Measurements from ENCODE around the gene EEF1AKMT3. TPM values are rescaled to one million over a fixed set of nuclear protein-coding genes. Genes with fewer than 3 reads are reported as not detected.

Gene EEF1AKMT3
- total RNA-seq, 1 donor from 2014 or later, result 6.1 TPM

DNA sequence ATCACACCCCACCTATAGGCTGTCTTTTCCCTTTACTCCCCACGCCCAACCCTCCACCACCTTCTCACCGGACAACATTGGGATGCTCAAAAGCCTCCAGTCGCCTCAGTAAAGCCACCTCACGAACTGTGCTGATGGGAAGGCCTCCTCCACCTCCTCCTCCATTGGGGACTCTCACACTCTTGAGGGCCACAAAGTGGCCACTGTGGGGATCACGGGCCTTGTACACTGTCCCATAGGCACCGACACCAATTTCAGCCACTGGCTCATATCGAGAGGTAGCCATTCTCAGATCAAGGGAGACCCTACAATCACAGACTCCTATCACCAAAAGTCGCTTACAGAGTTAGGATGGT, 21.0 kb upstream of the EEF1AKMT3 start:
- H3K4me3 Mint-ChIP-seq, result peak overlapping the region; percentile 96
- H3K27ac Mint-ChIP-seq, result peak overlapping the region; percentile 97
- no peaks in the 10 kb centered on the region for H3K27me3 Mint-ChIP-seq

DNA sequence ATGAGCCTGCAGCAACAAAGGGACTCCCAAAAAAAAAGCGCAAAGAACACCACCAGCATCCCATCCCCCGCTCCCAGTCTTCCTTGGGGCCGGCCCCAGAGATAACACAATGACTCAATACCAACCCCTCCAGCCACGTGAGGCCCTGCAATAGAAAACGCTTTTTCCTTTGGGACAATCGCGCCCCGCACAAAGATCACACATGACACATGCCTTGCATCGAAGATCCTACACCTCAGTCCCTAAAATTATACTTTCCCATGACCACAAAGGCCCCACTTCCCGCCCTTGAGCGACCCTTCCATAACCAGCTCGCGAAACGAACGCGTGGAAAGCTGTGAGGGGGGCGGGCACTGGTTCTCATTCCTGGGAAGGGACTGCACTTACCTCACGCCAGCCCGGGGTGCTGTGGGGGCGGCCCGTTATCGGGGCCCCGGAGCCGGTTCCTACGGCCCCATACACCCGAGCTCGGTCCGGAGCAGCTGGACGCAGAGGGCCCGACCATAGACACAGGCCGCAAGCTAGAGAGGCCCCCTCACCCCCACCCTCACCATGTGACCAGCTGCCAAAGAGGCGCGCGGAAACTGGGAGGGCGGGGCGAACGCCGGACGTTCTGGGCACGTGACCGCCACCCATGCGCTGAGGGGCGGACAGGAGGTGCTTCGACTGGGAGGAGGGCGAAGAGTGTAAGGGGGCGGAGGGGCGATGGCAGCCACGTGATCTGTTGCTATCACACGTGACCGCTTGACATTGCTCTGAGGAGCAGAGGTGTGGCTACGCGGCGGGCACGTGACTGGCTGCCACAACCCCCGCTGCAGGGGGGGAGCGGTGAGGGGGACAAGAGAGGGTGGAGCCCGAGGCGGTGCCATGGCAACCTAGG, 20.4 kb upstream of the EEF1AKMT3 start, which contains the start of gene CDK4:
Gene CDK4 (minus strand): TSS at position 523 of the 880 bp plus-strand sequence. CDS start 593 bp downstream, outside the sequence.
- Mint-ChIP-seq H3K36me3 (ENCODE audit: low read depth) (peaks cover 46% of the 10 kb centered on the region), H3K4me3 (peak within 1 kb of the TSS; percentile 96), H3K27me3 (no peaks in the 10 kb centered on the region), H3K27ac (peak within 1 kb of the TSS; percentile 97), H3K9me3 (no peaks in the 10 kb centered on the region), H3K4me1 (peaks cover 56% of the 10 kb centered on the region)
- peak; percentile 99 for DNase-seq
- intact Hi-C loops (cut with micrococcal nuclease), result loop anchor here (1.0 to 10.0 kb wide), 5 partner anchors 8 to 1927 kb away; partner anchors contain the start of genes DDIT3, DNAJC14, EEF1AKMT3 and ESYT1

More for the DNA sequence above, 21.0 kb upstream of the EEF1AKMT3 start:
- Mint-ChIP-seq H3K4me1 (peaks cover 53% of the 10 kb centered on the region), H3K9me3 (no peaks in the 10 kb centered on the region), H3K36me3 (ENCODE audit: low read depth) (peaks cover 46% of the 10 kb centered on the region)
- no peak for DNase-seq
- intact Hi-C loops (cut with micrococcal nuclease), result loop anchor here (10.0 kb wide), 2 partner anchors 1627 to 1927 kb away; partner anchors contain the start of genes DNAJC14 and ESYT1

DNA sequence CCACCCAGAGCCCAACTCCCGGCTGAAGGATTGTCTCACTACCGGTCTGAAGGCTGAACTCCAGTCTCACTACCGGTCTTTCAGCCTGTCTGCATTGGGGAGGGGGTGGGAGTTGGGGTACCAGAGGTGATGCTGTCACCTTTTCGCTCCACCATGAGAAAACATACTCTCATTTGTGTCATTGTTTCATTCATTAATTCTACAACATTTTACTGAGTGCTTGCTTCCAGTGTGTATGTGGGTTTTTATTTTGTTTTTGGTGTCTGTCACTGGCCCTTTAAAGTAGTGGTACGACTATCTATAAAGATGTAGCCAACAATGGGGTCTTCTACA, 19.8 kb upstream of the EEF1AKMT3 start:
- no peaks in the 10 kb centered on the region for H3K9me3 Mint-ChIP-seq
- H3K36me3 Mint-ChIP-seq (ENCODE audit: low read depth), result peaks cover 42% of the 10 kb centered on the region

DNA sequence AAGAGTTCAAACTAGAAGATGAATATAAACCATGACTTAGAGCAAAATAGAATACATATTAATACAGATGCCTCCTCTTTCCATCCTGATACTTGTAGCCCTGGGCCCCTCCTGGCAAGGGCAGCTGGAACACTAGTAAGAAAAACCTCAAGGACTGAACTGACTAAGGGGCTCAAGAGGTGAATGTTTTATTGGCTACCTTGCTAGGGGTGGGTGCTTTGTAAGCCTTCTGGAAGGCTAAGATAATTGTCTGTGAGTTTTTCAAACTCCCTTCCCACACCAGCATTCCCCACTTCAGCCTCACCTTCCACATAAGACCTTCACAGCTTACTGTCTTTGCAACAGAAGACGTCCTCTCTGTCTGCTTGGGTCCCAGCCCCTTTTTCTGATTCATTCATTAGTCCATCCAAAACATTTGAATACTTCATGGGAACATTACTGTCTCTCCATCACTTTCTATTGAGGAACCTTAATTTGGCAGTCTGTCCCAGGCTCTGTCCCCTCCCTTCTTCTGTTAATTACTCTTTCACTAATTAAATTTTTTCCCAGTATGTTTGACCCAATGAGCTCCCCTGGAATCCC, 18.6 kb upstream of the EEF1AKMT3 start:
- no peak for DNase-seq
- intact Hi-C loops (cut with micrococcal nuclease), result loop anchor here (10.0 kb wide), 2 partner anchors 1629 to 1929 kb away; partner anchors contain the start of genes DNAJC14 and ESYT1
- H3K4me3 Mint-ChIP-seq, result peak overlapping the region; percentile 96
- H3K36me3 Mint-ChIP-seq (ENCODE audit: low read depth), result peaks cover 40% of the 10 kb centered on the region
- peaks cover 52% of the 10 kb centered on the region for H3K4me1 Mint-ChIP-seq
- H3K27ac Mint-ChIP-seq, result peak overlapping the region; percentile 79
- no peaks in the 10 kb centered on the region for H3K9me3 Mint-ChIP-seq
- no peaks in the 10 kb centered on the region for H3K27me3 Mint-ChIP-seq

More for the DNA sequence above, 19.8 kb upstream of the EEF1AKMT3 start:
- Mint-ChIP-seq H3K27ac (peak overlapping the region; percentile 97), H3K4me1 (peaks cover 52% of the 10 kb centered on the region), H3K4me3 (peak overlapping the region; percentile 96), H3K27me3 (no peaks in the 10 kb centered on the region)
- DNase-seq, result no peak
- intact Hi-C loops (cut with micrococcal nuclease), result loop anchor here (1.0 to 10.0 kb wide), 5 partner anchors 8 to 1928 kb away; partner anchors contain the start of genes DDIT3, DNAJC14, EEF1AKMT3 and ESYT1

DNA sequence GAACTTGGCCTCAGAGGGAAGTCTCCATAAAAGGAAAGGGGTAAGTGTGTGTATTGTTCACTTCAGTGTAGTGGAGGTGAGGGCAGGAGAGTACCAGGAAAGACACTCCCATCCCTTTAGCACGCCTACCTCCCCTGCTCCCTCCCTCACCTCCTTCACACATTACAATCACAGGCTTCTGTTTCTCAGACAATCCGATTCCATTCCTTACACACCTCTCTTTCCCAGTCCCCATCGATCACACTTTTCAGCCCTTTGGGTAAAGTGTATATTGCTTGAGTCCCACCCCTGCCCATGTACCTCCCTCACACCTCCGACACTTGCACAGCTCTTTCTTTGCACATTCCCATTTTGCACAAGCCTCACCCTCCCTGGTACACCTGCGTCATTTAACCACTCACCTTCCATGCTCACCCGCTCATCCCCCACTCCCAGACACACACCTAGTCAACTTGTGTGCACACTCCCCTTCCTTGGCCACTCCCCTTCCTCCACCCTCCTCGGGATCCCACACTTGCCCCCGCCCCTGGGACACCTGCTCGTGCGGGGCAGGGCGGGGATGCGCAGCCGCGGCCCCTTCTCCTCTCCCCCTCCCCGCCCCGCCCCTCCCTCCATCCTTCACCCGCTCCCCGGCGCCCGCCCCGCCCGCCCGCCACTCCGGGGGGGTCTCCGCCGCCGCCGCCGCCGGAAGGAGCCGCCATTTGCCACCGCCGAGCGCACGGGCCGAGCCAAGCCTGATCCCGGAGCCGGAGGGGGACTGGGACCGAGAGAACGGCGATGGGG, 17.8 kb upstream of the EEF1AKMT3 start, which contains the start of gene MARCHF9:
Gene MARCHF9 (plus strand): TSS at position 693 of the 783 bp plus-strand sequence. CDS start 426 bp downstream, outside the sequence.
- no peaks in the 10 kb centered on the region for H3K9me3 Mint-ChIP-seq
- peaks cover 39% of the 10 kb centered on the region for H3K36me3 Mint-ChIP-seq (ENCODE audit: low read depth)
- peak; percentile 96 for DNase-seq
- intact Hi-C loops (cut with micrococcal nuclease), result loop anchor here (5.0 to 10.0 kb wide), 4 partner anchors 88 to 1930 kb away; partner anchors contain the start of genes DNAJC14 and ESYT1
- H3K27me3 Mint-ChIP-seq, result no peaks in the 10 kb centered on the region
- peak within 1 kb of the TSS; percentile 79 for H3K27ac Mint-ChIP-seq
- H3K4me1 Mint-ChIP-seq, result peaks cover 56% of the 10 kb centered on the region
- H3K4me3 Mint-ChIP-seq, result peak within 1 kb of the TSS; percentile 89

DNA sequence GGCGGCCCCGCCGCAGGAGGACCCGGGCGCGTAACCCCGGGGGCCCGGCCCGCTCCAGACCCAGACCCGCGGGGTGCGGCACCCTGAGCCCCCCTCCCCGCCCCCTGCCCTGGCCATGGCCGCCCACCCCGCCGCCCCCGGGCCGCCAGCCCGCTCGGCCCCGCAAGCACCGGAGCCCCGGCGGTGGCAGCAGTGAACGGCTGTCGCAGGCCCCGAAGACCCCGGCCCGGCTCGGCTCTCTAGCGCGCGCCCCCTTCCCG, 17.3 kb upstream of the EEF1AKMT3 start:
- Mint-ChIP-seq H3K36me3 (ENCODE audit: low read depth) (peaks cover 41% of the 10 kb centered on the region), H3K4me1 (peaks cover 57% of the 10 kb centered on the region)
- intact Hi-C loops (cut with micrococcal nuclease), result loop anchor here (5.0 to 10.0 kb wide), 4 partner anchors 87 to 1930 kb away; partner anchors contain the start of genes DNAJC14 and ESYT1

DNA sequence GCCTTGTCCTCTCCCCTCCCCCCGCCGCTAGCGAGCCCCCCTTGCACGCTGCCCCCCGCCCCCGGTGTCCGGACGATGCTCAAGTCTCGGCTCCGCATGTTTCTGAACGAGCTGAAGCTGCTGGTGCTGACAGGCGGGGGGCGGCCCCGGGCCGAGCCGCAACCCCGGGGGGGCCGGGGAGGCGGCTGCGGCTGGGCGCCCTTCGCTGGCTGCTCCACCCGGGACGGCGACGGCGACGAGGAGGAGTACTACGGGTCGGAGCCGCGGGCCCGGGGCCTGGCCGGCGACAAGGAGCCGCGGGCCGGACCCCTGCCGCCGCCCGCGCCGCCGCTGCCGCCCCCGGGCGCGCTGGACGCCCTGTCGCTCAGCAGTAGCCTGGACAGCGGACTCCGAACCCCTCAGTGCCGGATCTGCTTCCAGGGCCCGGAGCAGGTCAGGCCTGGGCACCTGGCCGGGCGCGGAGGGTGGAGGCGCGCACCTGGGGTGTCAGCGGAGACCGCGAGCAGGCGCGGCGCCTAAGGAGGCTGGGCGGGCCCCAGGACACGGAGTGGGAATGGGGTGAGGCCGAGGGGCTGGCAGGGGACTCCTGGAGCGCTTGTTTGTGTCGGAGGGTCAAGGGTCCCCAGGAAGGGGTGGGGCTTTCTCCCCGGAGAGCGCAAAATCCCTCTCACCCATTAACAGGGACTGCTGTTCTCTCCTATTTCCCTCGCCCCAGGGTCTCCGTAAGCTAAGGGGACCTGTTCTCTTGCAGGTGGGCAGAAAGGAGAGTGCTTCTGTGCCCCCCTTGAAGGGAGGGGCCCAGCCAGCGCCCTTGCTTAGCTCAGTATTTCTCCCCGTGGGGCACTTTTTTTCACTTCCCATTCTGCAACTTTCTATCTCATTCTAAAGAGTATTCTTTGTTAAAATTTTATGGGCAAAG, 16.7 kb upstream of the EEF1AKMT3 start:
- Mint-ChIP-seq H3K27me3 (no peaks in the 10 kb centered on the region), H3K9me3 (no peaks in the 10 kb centered on the region), H3K4me1 (peaks cover 52% of the 10 kb centered on the region), H3K36me3 (ENCODE audit: low read depth) (peaks cover 36% of the 10 kb centered on the region), H3K4me3 (peak overlapping the region; percentile 89), H3K27ac (peak overlapping the region; percentile 72)
- intact Hi-C loops (cut with micrococcal nuclease), result loop anchor here (1.0 to 10.0 kb wide), 5 partner anchors 10 to 1931 kb away; partner anchors contain the start of genes DNAJC14 and ESYT1
- peak; percentile 79 for DNase-seq

More for the DNA sequence above, 17.3 kb upstream of the EEF1AKMT3 start:
- Mint-ChIP-seq H3K4me3 (no peak overlapping the region), H3K9me3 (no peaks in the 10 kb centered on the region), H3K27ac (no peak overlapping the region), H3K27me3 (no peaks in the 10 kb centered on the region)
- DNase-seq, result no peak

DNA sequence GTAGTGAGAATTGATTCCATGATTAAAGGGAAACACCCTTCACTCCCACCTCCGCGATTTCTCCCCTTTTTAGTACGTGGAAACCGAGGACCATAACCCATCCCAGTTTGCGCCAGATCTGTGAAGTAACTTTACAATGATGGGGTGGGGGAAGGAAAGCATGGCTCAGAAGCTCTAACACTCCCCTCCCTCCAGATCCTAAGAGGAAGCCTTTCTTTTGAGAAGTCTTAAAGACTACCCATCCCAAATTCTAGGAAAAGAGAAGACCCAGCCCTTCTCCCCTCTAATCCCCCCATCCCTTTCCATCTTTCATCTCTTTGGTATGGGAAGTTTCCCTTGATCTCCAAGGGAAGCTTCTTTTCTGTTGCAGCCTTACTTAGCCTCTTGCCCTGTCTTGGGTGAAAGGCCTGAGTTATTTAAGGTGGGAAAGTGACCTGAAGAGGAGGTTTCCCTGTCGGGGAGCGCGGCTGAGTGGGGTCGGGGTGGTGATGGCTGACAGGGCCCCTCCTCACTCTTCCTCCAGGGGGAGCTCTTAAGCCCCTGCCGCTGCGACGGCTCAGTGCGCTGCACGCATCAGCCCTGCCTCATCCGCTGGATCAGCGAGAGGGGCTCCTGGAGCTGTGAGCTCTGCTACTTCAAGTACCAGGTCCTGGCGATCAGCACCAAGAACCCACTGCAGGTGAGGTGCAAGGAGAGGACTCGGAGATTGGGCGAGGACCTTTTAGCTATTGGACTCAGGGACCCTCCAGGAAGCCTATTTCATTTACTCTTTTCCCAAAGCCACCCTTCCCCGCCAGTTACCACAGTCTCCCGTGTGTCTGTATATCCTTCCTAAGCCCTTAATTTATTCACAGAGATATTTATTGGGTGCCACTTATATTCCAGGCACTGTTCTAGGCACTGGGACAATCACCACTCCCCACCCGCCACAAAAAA, 15.7 kb upstream of the EEF1AKMT3 start:
- intact Hi-C loops (cut with micrococcal nuclease), result loop anchor here (1.0 to 10.0 kb wide), 5 partner anchors 9 to 1932 kb away; partner anchors contain the start of genes DNAJC14 and ESYT1
- no peaks in the 10 kb centered on the region for H3K27me3 Mint-ChIP-seq
- peaks cover 46% of the 10 kb centered on the region for H3K4me1 Mint-ChIP-seq
- H3K27ac Mint-ChIP-seq, result peak overlapping the region; percentile 72
- peaks cover 32% of the 10 kb centered on the region for H3K36me3 Mint-ChIP-seq (ENCODE audit: low read depth)
- H3K9me3 Mint-ChIP-seq, result no peaks in the 10 kb centered on the region
- peak overlapping the region; percentile 89 for H3K4me3 Mint-ChIP-seq
- DNase-seq, result peak; percentile 92

DNA sequence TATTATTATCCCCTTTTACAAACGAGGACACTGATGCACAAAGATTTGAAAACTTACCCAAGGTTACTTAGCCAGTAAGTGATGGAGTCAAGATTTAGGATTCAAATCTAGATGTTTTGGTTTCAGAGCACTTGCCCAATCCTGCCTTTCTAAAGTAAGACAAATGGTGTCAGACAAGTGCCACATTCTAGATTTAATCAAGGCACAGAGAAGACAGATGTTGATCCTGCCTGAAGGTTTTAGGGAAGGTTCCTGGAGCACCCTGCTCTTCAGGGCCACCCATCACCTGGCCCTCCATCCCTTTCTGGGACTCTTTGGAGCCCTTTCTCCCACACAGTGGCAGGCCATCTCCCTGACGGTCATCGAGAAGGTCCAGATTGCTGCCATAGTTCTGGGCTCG, 14.6 kb upstream of the EEF1AKMT3 start:
- DNase-seq, result no peak
- no peak overlapping the region for H3K4me3 Mint-ChIP-seq

DNA sequence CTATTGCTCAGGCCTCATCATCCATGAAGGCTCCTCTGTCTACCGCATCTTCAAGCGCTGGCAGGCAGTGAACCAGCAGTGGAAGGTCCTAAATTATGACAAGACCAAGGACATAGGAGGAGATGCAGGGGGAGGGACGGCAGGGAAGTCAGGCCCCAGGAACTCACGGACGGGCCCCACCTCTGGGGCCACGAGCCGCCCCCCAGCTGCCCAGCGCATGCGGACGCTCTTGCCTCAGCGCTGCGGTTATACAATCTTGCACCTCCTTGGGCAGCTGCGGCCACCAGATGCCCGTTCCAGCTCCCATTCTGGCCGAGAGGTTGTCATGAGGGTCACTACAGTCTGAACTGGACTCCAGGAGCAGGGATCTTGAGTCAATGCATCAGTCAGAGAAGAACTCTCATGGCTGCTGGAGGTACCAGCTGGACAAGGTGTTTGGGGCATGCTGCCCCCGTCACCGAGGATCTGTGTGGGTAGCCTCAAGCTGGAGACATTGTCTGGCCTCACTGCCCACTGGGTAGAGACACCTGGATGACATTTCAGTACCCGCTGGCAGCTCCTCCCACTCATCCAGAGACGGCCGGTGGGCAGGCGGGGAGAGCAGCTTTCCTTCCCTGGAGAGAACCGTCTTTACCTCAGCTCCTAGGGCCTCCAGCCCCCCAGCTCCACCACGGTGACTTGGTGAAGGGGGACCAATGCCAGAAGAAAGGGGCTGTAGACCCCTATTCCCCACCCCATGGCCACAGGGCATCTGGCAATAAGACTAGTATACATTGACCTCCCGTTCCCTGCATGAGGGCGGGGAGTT, 13.7 kb upstream of the EEF1AKMT3 start:
- Mint-ChIP-seq H3K9me3 (no peaks in the 10 kb centered on the region), H3K4me3 (no peak overlapping the region), H3K36me3 (ENCODE audit: low read depth) (peaks cover 39% of the 10 kb centered on the region), H3K27me3 (no peaks in the 10 kb centered on the region), H3K27ac (no peak overlapping the region), H3K4me1 (peaks cover 36% of the 10 kb centered on the region)
- intact Hi-C loops (cut with micrococcal nuclease), result loop anchor here (5.0 to 10.0 kb wide), 4 partner anchors 84 to 1934 kb away; partner anchors contain the start of genes DNAJC14 and ESYT1
- no peak for DNase-seq

More for the DNA sequence above, 14.6 kb upstream of the EEF1AKMT3 start:
- Mint-ChIP-seq H3K36me3 (ENCODE audit: low read depth) (peaks cover 32% of the 10 kb centered on the region), H3K27me3 (no peaks in the 10 kb centered on the region), H3K4me1 (peaks cover 38% of the 10 kb centered on the region), H3K27ac (no peak overlapping the region), H3K9me3 (no peaks in the 10 kb centered on the region)
- intact Hi-C loops (cut with micrococcal nuclease), result loop anchor here (5.0 to 10.0 kb wide), 4 partner anchors 85 to 1933 kb away; partner anchors contain the start of genes DNAJC14 and ESYT1
